ENCODE measurements around the gene SON.
"Not testable (repeated sequence)": the region's sequence is repeated elsewhere in the genome, so short reads cannot be mapped to it uniquely, and the experiment has no call there.

SON gene

DNA sequence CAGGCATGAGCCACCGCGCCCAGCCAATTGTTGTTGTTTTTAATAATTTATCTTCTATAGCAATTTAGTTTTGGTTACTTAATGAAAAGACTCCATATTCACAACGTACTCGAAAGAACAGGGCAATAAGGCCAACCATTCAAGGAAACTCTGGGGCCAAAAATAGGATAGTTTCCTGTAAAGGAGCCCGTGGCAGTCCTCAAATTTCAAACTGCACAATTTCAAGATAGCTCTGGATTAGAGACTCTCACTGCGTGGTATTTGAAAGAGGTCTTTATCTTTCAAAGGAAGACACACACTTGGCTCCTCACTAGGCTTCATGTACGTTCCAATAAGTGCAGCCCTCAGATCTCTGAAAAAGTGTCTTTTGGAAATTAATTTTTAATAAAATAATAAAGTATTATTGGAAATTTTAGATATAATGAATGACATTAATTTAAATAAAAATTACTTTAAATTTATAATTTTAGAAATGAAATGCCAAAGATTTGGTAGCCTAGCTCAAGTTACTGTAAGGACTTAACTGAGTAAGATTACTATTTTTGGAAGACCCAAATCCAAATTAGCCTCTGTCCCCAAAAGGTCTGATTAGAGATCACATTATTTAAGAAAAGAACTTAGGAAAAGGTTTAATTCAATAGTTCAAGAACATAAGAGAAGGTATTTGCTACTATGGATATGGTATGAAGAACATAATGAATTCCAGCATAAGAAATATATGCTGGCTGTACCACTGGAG lies 68.3 kb downstream of the SON start:
- Histone ChIP-seq H3K27me3 (ENCODE audit: insufficient read depth, low read depth) (no peaks in the 10 kb centered on the region), H3K79me2 (ENCODE audit: insufficient read depth, low read depth) (no peaks in the 10 kb centered on the region), H3K4me1 (ENCODE audit: low read depth, poor library complexity, severe bottlenecking) (no peaks in the 10 kb centered on the region), H3K27ac (no peak overlapping the region), H3K4me2 (no peak overlapping the region), H3K9ac (no peak overlapping the region), H2AFZ (ENCODE audit: low read depth) (no peak overlapping the region), H3K4me3 (IDR thresholded peaks at IDR 0.05; ENCODE audit: insufficient read depth, low read depth, low read length) (no peak overlapping the region), H4K20me1 (ENCODE audit: insufficient read depth) (no peaks in the 10 kb centered on the region), H3K36me3 (ENCODE audit: insufficient read depth) (no peaks in the 10 kb centered on the region)
- TF ChIP-seq, protein P1, sequence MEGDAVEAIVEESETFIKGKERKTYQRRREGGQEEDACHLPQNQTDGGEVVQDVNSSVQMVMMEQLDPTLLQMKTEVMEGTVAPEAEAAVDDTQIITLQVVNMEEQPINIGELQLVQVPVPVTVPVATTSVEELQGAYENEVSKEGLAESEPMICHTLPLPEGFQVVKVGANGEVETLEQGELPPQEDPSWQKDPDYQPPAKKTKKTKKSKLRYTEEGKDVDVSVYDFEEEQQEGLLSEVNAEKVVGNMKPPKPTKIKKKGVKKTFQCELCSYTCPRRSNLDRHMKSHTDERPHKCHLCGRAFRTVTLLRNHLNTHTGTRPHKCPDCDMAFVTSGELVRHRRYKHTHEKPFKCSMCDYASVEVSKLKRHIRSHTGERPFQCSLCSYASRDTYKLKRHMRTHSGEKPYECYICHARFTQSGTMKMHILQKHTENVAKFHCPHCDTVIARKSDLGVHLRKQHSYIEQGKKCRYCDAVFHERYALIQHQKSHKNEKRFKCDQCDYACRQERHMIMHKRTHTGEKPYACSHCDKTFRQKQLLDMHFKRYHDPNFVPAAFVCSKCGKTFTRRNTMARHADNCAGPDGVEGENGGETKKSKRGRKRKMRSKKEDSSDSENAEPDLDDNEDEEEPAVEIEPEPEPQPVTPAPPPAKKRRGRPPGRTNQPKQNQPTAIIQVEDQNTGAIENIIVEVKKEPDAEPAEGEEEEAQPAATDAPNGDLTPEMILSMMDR (conservative IDR thresholded peaks at IDR 0.05; ENCODE audit: low read depth, low read length) = no peak

DNA sequence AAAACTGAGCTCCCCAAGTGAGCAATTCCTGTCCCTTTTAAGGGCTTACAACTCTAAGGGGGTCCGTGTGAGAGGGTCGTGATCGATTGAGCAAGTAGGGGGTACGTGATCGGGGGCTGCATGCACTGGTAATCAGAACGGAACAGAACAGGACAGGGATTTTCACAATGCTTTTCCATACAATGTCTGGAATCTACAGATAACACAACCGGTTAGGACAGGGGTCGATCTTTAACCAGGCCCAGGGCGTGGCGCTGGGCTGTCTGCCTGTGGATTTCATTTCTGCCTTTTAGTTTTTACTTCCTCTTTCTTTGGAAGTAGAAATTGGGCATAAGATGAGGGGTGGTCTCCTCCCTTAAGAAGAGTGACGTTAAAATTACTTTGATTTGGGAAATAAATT lies 74.7 kb downstream of the SON start:
- H3K27me3 ChIP-seq (ENCODE audit: insufficient read depth, low read depth); H3K79me2 ChIP-seq (ENCODE audit: insufficient read depth, low read depth); H4K20me1 ChIP-seq (ENCODE audit: insufficient read depth); H3K27ac ChIP-seq; H3K9ac ChIP-seq; H2AFZ ChIP-seq (ENCODE audit: low read depth); H3K36me3 ChIP-seq (ENCODE audit: insufficient read depth); H3K4me1 ChIP-seq (ENCODE audit: low read depth, poor library complexity, severe bottlenecking); H3K4me2 ChIP-seq; H3K4me3 ChIP-seq (IDR thresholded peaks at IDR 0.05; ENCODE audit: insufficient read depth, low read depth, low read length): not testable (repeated sequence)

DNA sequence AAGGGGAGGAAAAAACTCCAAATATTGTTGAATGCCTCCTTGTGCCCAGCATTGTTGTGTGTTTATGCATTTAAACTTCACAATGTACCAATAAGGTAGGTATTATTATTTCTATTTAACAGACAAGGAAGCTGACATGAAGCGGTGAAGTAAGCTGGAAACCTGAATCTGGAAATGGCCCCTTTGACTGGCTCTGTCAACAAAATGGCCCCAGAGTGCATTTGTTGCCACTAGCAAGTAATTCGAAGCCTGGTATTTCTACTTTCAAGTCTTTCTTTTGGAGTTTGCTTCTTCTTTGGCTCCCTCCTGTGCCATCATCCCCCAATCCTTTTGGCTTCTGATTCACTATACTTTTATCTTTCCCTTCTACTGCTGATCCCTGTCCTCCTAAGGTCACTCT lies 75.6 kb downstream of the SON start:
- TF ChIP-seq, protein P1 (conservative IDR thresholded peaks at IDR 0.05; ENCODE audit: low read depth, low read length) = no peak
- Histone ChIP-seq H3K9ac (no peak overlapping the region), H3K36me3 (ENCODE audit: insufficient read depth) (no peaks in the 10 kb centered on the region), H3K79me2 (ENCODE audit: insufficient read depth, low read depth) (no peaks in the 10 kb centered on the region), H3K4me3 (IDR thresholded peaks at IDR 0.05; ENCODE audit: insufficient read depth, low read depth, low read length) (no peak overlapping the region), H4K20me1 (ENCODE audit: insufficient read depth) (no peaks in the 10 kb centered on the region), H3K4me1 (ENCODE audit: low read depth, poor library complexity, severe bottlenecking) (no peaks in the 10 kb centered on the region), H3K4me2 (no peak overlapping the region), H3K27me3 (ENCODE audit: insufficient read depth, low read depth) (no peaks in the 10 kb centered on the region), H2AFZ (ENCODE audit: low read depth) (no peak overlapping the region), H3K27ac (no peak overlapping the region)

DNA sequence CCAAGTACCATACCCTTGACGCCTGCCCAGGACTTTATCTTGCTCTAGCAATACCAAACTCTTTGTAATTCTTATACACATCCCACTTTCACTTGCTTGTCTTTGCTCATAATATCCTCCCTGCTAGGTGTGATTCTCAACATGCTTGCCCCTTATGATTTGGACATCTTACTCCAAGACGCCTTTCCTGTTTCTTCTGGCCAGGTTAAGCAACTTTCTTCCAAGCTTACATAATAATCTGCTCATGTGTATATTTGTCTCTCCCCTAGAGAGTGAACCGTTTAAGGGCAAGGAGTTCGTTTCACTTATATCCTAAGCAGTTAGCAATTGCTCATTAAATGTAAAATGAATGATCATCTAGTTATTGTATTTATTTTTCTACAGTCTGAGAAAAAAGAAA lies 76.9 kb downstream of the SON start:
- TF ChIP-seq, protein P1 (conservative IDR thresholded peaks at IDR 0.05; ENCODE audit: low read depth, low read length) = no peak
- H3K36me3 ChIP-seq (ENCODE audit: insufficient read depth) = no peaks in the 10 kb centered on the region
- H3K9ac ChIP-seq = no peak overlapping the region
- no peaks in the 10 kb centered on the region for H3K27me3 ChIP-seq (ENCODE audit: insufficient read depth, low read depth)
- H3K4me1 ChIP-seq (ENCODE audit: low read depth, poor library complexity, severe bottlenecking) = no peaks in the 10 kb centered on the region
- no peak overlapping the region for H3K4me3 ChIP-seq (IDR thresholded peaks at IDR 0.05; ENCODE audit: insufficient read depth, low read depth, low read length)
- no peaks in the 10 kb centered on the region for H4K20me1 ChIP-seq (ENCODE audit: insufficient read depth)
- H3K27ac ChIP-seq = no peak overlapping the region
- no peak overlapping the region for H2AFZ ChIP-seq (ENCODE audit: low read depth)
- no peak overlapping the region for H3K4me2 ChIP-seq
- H3K79me2 ChIP-seq (ENCODE audit: insufficient read depth, low read depth) = no peaks in the 10 kb centered on the region

DNA sequence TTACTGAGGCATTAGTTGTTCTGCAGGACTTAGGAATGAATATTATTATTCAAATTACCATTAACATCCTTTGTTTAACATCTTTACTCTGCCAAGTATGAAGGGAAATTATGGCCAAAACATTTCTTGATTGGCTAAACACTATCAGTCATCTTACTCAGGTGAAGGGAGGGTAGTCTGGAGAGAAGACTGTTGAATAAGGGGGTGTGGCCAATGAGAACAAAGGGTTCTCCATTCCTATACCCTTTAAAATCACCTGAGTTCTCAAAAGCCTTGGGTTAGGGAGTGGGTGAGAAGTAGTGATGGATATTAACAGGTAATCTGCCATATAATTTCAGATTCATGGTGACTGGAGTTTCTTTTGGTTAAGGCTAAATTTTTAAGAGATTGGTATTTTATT lies 79.4 kb downstream of the SON start:
- Histone ChIP-seq H4K20me1 (ENCODE audit: insufficient read depth) (no peaks in the 10 kb centered on the region), H3K36me3 (ENCODE audit: insufficient read depth) (no peaks in the 10 kb centered on the region), H2AFZ (ENCODE audit: low read depth) (no peak overlapping the region), H3K9ac (no peak overlapping the region), H3K79me2 (ENCODE audit: insufficient read depth, low read depth) (no peaks in the 10 kb centered on the region), H3K27me3 (ENCODE audit: insufficient read depth, low read depth) (no peaks in the 10 kb centered on the region), H3K4me2 (no peak overlapping the region), H3K4me1 (ENCODE audit: low read depth, poor library complexity, severe bottlenecking) (no peaks in the 10 kb centered on the region), H3K4me3 (IDR thresholded peaks at IDR 0.05; ENCODE audit: insufficient read depth, low read depth, low read length) (no peak overlapping the region), H3K27ac (no peak overlapping the region)
- TF ChIP-seq, protein P1 (conservative IDR thresholded peaks at IDR 0.05; ENCODE audit: low read depth, low read length) = no peak

DNA sequence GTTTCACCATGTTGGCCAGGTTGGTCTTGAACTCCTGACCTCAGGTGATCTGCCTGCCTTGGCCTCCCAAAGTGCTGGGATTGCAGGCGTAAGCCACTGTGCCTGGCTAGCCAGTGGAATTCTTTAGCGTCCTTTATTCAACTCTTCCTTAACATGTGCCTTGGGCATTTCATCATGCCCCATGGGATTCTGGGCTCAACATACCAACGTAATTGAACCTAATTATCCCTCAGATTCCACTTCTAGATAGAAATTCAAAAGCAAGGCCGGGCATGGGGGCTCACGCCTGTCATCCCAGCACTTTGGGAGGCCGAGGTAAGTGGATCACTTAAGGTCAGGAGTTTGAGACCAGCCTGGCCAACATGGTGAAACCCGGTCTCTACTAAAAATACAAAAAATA lies 83.3 kb downstream of the SON start:
- H2AFZ ChIP-seq (ENCODE audit: low read depth); H4K20me1 ChIP-seq (ENCODE audit: insufficient read depth); H3K27me3 ChIP-seq (ENCODE audit: insufficient read depth, low read depth); H3K4me2 ChIP-seq; H3K4me1 ChIP-seq (ENCODE audit: low read depth, poor library complexity, severe bottlenecking); H3K79me2 ChIP-seq (ENCODE audit: insufficient read depth, low read depth); H3K9ac ChIP-seq; H3K27ac ChIP-seq; H3K4me3 ChIP-seq (IDR thresholded peaks at IDR 0.05; ENCODE audit: insufficient read depth, low read depth, low read length); H3K36me3 ChIP-seq (ENCODE audit: insufficient read depth): not testable (repeated sequence)

Measured in KMS-11 (cell line).